Body of pancreas (tissue), 4 donors: ENCODE results near the gene UXS1.
A peak's percentile ranks its signal among the peaks of the same experiment; 100 is the strongest.

Experiments
- CTCF ChIP-seq, 7 experiments: fragments of 450-650 bp in 4 of 7; fragments of 200-600 bp in 3 of 7; sonication (generic) in 3 of 7; IDR thresholded peaks; one replicate each; pipeline ENCODE4 v1.5.1; 2016 to 2019; ENCODE audit warnings: antibody characterized with exemption in 7 of 7
- POLR2A ChIP-seq, 3 donors: fragments of 450-650 bp; IDR thresholded peaks; one replicate each; pipeline ENCODE4 v1.6.1; 2016; ENCODE audit warnings: antibody characterized with exemption in 3 of 3, mild to moderate bottlenecking in 2 of 3

- TF ChIP-seq CTCF (IDR thresholded peaks at IDR 0.05) (no peak), POLR2A (IDR thresholded peaks at IDR 0.05) (peak; percentile 26 to 56 (median 50))
These were observed 1.1 kb downstream of the UXS1 start for GRCh38 chr2:106192752-106193689.
